Fibroblast of the aortic adventitia (primary cell): Measurements from ENCODE around the gene ZFP92. TPM values are rescaled to one million over a fixed set of nuclear protein-coding genes. Genes with fewer than 3 reads are reported as not detected.

Source experiments
- DNase-seq: peaks from one replicate; pipeline ENCODE4 v3.0.0-alpha.2; 2010; ENCODE audit warnings: low read depth
- H3K4me3 ChIP-seq: 2 replicates; pipeline ENCODE4 v1.5.1; 2011; ENCODE audit warnings: low read depth, mild to moderate bottlenecking, control low read depth, low read length, moderate library complexity
- small RNA-seq: library from RNA; depleted of rRNA; stranded (forward); fragments of <200 nt; gene quantifications from one replicate; pipeline ENCODE3, GENCODE V24; 2012
- total RNA-seq: library from RNA; depleted of rRNA; stranded (reverse); fragments of >200 nt; gene quantifications from 2 replicates; pipeline ENCODE4 v1.2.3, GENCODE V29; 2012; ENCODE audit warnings: low replicate concordance
- TF ChIP-seq, protein P1 (sequence below): IDR thresholded peaks from 2 replicates; pipeline ENCODE4 v1.5.1; 2011; ENCODE audit warnings: mild to moderate bottlenecking, low read length, control low read depth, inconsistent platforms; ENCODE audit not compliant: insufficient read depth

ZFP92 gene
- total RNA-seq, 1 donor = not detected

DNA sequence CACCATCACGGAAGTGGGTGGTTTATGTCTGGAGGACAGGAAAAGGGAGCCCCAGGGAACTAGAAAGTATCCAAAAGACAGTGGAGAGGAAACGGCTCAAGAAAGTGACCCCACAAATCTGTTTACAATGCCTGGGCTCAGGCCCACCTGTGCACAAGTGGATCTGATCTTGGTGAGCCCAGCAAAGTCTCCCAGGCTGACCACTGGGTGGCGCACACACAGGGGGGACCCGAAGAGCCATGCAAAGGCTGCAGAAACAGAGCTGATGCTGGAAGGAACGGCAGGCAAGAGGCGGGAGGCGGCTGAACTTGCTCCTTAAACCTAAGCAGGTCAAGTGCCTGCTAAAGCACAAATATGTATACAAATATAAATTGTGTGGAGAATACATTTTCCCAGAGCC, 49.6 kb downstream of the ZFP92 start:
- no peak overlapping the region for H3K4me3 ChIP-seq
- DNase-seq = peak; percentile 47
- TF ChIP-seq, protein P1, sequence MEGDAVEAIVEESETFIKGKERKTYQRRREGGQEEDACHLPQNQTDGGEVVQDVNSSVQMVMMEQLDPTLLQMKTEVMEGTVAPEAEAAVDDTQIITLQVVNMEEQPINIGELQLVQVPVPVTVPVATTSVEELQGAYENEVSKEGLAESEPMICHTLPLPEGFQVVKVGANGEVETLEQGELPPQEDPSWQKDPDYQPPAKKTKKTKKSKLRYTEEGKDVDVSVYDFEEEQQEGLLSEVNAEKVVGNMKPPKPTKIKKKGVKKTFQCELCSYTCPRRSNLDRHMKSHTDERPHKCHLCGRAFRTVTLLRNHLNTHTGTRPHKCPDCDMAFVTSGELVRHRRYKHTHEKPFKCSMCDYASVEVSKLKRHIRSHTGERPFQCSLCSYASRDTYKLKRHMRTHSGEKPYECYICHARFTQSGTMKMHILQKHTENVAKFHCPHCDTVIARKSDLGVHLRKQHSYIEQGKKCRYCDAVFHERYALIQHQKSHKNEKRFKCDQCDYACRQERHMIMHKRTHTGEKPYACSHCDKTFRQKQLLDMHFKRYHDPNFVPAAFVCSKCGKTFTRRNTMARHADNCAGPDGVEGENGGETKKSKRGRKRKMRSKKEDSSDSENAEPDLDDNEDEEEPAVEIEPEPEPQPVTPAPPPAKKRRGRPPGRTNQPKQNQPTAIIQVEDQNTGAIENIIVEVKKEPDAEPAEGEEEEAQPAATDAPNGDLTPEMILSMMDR = peak; percentile 71

Small RNAs within 50 kb of the gene (small RNA-seq; reads per million reads assigned to genes)
- gene RN7SL667P = not detected

Other genes with a start within 250 kb of the ZFP92 start
- not detected in 2 replicates for gene MAGEA1, start 232.2 kb upstream of the ZFP92 start, total RNA-seq
- not detected in 2 replicates for gene PNMA6F, start 89.7 kb upstream of the ZFP92 start, total RNA-seq
- 6.1 and 10.1 TPM in 2 replicates for gene ZNF275, start 77.3 kb upstream of the ZFP92 start, total RNA-seq
- not detected in 2 replicates for gene PNMA6E, start 10.1 kb upstream of the ZFP92 start, total RNA-seq
- gene TREX2, start 34.6 kb downstream of the ZFP92 start, total RNA-seq = 1.3 TPM in 1 of 2 replicates, not detected in the other
- 16.4 and 16.5 TPM in 2 replicates for gene HAUS7, start 59.1 kb downstream of the ZFP92 start, total RNA-seq
- gene BGN, start 83.5 kb downstream of the ZFP92 start, total RNA-seq = 12.3 and 133 TPM in 2 replicates
- not detected in 2 replicates for gene ATP2B3, start 106.2 kb downstream of the ZFP92 start, total RNA-seq
- 2.5 and 14.5 TPM in 2 replicates for gene CCNQ, start 187.7 kb downstream of the ZFP92 start, total RNA-seq
- not detected in 2 replicates for gene DUSP9, start 235.7 kb downstream of the ZFP92 start, total RNA-seq